CD4-positive, alpha-beta T cell treated with Interleukin-4 for 4 hours (primary cell): ENCODE measurements around the gene SF3B4.

Experiments
- DNase-seq: peaks from one replicate; pipeline ENCODE4 v3.0.0-alpha.2; 2020

The SF3B4 gene

GRCh38 chr1:149931212-149931790 is 3.7 kb upstream of the SF3B4 start:
- no peak for DNase-seq

DNA sequence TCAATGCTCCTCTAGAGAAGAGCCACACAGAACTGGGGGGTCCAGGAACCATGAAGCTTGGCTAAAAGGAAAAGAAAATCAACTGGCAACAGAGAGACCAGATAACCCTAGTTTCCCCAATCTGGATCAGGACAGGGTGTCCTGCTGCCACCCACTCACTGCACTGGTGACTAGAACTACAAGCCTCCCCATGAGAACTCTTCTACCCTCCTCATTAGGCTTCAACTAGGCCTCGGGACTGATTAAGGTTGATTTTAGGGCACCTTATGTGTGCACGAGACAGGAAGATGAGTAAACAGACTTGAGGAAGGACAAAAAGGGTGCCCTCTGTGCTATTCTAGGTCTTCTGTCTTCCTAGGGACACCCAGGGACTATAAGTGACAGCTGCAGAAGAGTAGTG is 2.3 kb upstream of the SF3B4 start:
- DNase-seq: no peak

DNA sequence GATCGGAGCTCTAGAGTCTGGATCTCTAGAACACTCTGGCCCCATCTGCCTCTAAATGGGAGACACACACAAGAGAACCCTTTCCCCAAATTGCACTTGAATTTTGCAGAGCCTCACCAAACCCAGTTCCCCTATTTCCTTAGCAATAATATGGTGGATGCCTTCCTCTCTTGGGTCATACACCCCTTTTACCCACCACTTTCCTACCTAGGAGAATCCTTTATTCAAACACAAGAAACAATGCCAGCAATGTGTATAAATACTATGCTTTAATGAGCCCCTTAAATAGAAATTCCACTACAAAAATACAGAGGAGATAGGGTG is 760 bp upstream of the SF3B4 start:
- no peak for DNase-seq

GRCh38 chr1:149927056-149927562 is 494 bp downstream of the SF3B4 start:
- DNase-seq: no peak

DNA sequence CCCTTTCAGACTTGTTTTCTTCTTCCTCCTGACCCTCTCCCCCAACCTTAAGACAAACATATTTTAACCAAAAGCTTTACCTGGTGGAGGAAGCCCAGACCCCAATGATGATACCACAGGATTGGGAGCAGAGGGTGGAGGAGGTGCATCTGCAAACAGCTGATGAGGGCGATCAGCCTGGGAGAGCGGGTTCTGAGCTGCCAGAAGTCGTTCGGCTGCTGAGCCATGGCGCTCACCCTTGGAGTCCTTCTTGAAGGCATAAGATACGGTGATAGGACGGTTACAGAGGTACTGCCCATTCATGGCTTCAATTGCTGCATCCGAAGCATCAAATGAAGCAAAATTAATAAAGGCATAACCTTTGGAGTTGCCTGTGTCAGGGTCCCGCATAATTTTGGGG is 1.3 kb downstream of the SF3B4 start:
- no peak for DNase-seq

DNA sequence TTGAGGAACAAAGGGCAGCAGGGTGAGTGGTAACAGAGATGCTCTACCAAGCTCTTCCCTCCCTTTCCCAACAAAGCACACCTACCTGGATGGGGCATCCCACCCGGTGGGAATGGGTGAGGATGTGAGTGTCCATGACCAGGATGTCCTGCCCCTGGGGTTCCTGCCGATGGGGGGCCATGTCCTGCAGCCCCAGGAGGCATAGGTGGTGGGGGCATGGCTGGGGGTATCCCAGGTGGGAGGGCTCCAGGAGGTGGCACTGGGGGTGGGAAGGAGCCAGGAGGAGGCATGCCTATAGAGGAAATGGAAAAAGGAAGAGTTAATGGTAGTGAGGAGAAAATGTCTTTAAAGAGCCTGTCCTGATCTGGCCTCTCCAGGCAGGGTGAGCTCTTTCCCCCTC is 1.9 kb downstream of the SF3B4 start:
- DNase-seq: no peak

- DNase-seq: no peak
These were observed 2.3 kb downstream of the SF3B4 start for GRCh38 chr1:149925345-149925744.

DNA sequence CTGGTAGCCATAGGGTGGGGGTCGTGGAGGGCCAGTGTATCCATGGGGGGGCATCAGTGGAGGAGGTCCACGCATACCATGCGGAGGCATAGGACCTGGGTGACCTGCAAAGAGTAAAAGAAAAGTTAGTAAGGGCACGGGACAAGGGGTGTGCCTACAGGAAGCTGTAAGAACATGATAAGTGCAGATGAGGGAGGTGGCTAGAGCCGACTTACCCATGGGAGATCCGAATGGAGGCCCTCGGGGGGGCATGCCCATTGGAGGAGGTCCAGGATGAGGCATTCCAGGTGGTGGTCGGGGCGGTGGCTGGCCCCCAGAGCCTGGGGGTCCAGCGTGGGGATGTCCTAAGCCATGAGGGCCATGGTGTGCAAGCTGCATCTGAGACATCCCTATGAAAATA is 4.0 kb downstream of the SF3B4 start:
- no peak for DNase-seq

GRCh38 chr1:149917571-149918144 is 9.9 kb downstream of the SF3B4 start, which contains the start of gene SV2A:
TSS of gene SV2A (minus strand) at chr1:149917844. CDS start at chr1:149913840, 4,004 bp downstream.
- DNase-seq: peak; percentile 22

DNA sequence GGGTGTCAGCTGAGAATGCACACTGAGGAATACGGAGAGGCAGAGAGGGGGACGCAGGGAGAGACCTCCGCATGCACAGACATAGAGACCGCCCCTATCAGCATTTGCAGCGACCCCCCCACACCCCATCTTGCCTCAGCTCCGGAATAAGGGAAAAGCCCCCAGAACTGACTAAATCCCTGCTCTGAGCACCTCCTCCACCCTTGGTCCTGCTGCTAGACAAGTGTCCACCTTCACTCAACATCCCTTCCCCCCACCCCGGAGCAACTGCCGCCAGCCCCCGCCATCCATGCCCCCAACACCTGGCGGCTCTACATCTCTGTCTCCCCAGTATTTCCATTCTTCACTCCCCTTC is 10.7 kb downstream of the SF3B4 start:
- no peak for DNase-seq

GRCh38 chr1:149916193-149916897 is 11.3 kb downstream of the SF3B4 start:
- no peak for DNase-seq

GRCh38 chr1:149915429-149916192 is 12.0 kb downstream of the SF3B4 start:
- no peak for DNase-seq

- no peak for DNase-seq
These were observed 13.1 kb downstream of the SF3B4 start for GRCh38 chr1:149914545-149914944.

DNA sequence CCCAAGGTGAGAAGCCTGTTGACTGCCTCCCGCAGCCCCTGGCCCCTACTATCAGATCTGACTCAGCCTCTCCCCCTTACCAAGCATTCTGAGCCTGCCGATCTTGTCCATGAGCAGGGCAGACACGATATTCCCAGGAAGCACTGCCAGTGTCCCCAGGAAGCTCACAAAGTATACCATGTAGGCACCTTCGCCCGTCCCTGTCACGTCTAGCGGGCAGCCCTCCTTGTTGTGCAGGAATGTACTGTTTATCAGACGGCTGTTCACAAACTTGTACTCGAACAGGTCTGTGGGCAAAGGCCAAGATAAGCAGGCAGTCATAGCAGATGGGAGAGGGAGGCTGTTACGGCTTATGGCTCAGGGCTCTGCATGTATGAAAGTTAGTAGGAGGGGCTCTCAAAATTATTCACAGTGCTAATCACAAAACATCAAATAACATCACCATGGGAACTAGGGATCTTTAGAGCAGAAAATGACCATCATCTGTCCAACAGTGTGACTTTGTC is 21.0 kb downstream of the SF3B4 start:
- DNase-seq: no peak

GRCh38 chr1:149903836-149904491 is 23.6 kb downstream of the SF3B4 start:
- DNase-seq: no peak

DNA sequence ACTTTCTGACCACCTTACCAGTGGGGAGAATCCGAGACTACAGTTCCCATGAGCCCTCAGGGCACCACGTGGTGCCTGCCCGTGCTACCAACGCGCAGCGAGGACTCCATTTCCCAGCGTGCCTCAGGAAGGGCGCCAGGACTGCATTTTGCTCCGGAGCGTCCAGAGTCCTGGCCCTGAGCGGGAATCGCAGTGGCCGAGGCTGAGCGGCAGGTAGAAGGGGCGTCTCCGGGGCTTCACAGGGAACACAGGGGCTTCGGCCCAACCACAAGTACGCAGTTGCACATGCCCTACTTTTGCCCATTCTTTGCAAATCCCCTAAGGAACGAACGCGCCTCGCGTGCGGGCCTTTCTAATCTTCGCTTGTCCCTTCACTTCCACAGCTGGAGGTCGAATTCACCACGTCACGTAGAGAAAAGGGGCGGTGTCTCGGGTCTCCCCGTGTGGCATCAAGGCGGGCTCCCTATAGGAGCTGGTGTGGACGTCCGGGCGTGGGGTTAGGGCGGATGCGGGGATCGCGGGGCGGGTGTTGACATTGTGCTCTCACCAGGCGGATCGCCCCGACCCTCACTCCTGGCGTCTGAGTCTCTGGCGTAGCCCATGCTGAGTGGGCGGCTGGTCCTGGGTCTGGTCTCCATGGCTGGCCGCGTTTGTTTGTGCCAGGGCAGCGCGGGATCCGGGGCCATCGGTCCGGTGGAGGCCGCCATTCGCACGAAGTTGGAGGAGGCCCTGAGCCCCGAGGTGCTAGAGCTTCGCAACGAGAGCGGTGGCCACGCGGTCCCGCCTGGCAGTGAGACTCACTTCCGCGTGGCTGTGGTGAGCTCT is 27.9 kb downstream of the SF3B4 start, which contains the start of gene BOLA1:
Gene BOLA1 (plus strand): TSS at position 109 of the 825 bp plus-strand sequence. CDS start 492 bp downstream, at position 601.
- peak; percentile 81 for DNase-seq

- no peak for DNase-seq
These were observed 31.0 kb downstream of the SF3B4 start for GRCh38 chr1:149896575-149896974.

- DNase-seq: no peak
These were observed 38.7 kb downstream of the SF3B4 start for GRCh38 chr1:149888999-149889289.

GRCh38 chr1:149888247-149888998 is 39.2 kb downstream of the SF3B4 start:
- peak; percentile 83 for DNase-seq

- peak; percentile 97 for DNase-seq
These were observed 40.0 kb downstream of the SF3B4 start for GRCh38 chr1:149887456-149888246.

DNA sequence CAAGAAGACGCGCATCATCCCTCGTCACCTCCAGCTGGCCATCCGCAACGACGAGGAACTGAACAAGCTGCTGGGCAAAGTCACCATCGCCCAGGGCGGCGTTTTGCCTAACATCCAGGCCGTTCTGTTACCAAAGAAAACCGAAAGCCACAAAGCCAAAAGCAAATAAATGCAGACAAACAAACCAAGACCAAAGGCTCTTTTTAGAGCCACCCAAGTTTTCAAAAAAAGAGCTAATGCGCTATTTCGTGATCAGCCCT is 40.5 kb downstream of the SF3B4 start:
- peak; percentile 37 for DNase-seq
